H9 (cell line): Measurements from ENCODE around the gene CDK2AP2. TPM values are rescaled to one million over a fixed set of nuclear protein-coding genes. Genes with fewer than 3 reads are reported as not detected.

Source experiments
- DNase-seq: peaks from one replicate; pipeline ENCODE4 v3.0.0-alpha.2; 2017
- H2AFZ ChIP-seq: one replicate; pipeline ENCODE4 v1.6.1; 2013; ENCODE audit warnings: mild to moderate bottlenecking, low read length, control low read depth, moderate library complexity
- H2AK5ac ChIP-seq: 2 replicates; pipeline ENCODE4 v1.6.1; 2013; ENCODE audit warnings: low read length, control low read depth, mixed read lengths; ENCODE audit not compliant: insufficient read length
- H2BK120ac ChIP-seq: one replicate; pipeline ENCODE4 v1.6.1; 2013; ENCODE audit warnings: low read depth, mild to moderate bottlenecking, low read length, control low read depth, inconsistent platforms; ENCODE audit not compliant: poor library complexity, severe bottlenecking
- H2BK12ac ChIP-seq: 2 replicates; pipeline ENCODE4 v1.6.1; 2013; ENCODE audit warnings: low read length, control low read depth, mixed read lengths, low read depth; ENCODE audit not compliant: insufficient read length
- H2BK15ac ChIP-seq: 2 replicates; pipeline ENCODE4 v1.6.1; 2013; ENCODE audit warnings: low read depth, low read length, control low read depth
- H2BK20ac ChIP-seq: one replicate; pipeline ENCODE4 v1.6.1; 2013; ENCODE audit warnings: low read depth, mild to moderate bottlenecking, low read length, control low read depth, inconsistent platforms; ENCODE audit not compliant: poor library complexity, severe bottlenecking
- H2BK5ac ChIP-seq: 2 replicates; pipeline ENCODE4 v1.6.1; 2013; ENCODE audit warnings: low read length, control low read depth, mixed read lengths; ENCODE audit not compliant: insufficient read length
- H3K14ac ChIP-seq: 2 replicates; pipeline ENCODE4 v1.6.1; 2013; ENCODE audit warnings: low read length, control low read depth; ENCODE audit not compliant: insufficient read depth
- H3K18ac ChIP-seq: 2 replicates; pipeline ENCODE4 v1.6.1; 2013; ENCODE audit warnings: low read depth, mild to moderate bottlenecking, mixed read lengths, low read length, control low read depth; ENCODE audit not compliant: insufficient read length
- H3K23ac ChIP-seq: 2 replicates; pipeline ENCODE4 v1.6.1; 2013; ENCODE audit warnings: low read length, control low read depth, mixed read lengths, low read depth; ENCODE audit not compliant: insufficient read length
- H3K23me2 ChIP-seq: 2 replicates; pipeline ENCODE4 v1.6.1; 2013; ENCODE audit warnings: low read depth, mild to moderate bottlenecking, mixed read lengths, low read length, control low read depth; ENCODE audit not compliant: insufficient read length, poor library complexity, severe bottlenecking
- H3K27ac ChIP-seq: 2 replicates; pipeline ENCODE4 v1.5.1; 2013; ENCODE audit warnings: low read length, control low read depth, mixed read lengths, low read depth; ENCODE audit not compliant: insufficient read length
- H3K27me3 ChIP-seq: 2 replicates; pipeline ENCODE4 v1.6.1; 2013; ENCODE audit warnings: low read length, control low read depth, inconsistent platforms; ENCODE audit not compliant: insufficient read depth
- H3K4ac ChIP-seq: 2 replicates; pipeline ENCODE4 v1.6.1; 2013; ENCODE audit warnings: low read depth, mild to moderate bottlenecking, control low read depth, inconsistent platforms, low read length, moderate library complexity
- H3K4me1 ChIP-seq: 2 replicates; pipeline ENCODE4 v1.6.1; 2013; ENCODE audit warnings: low read length, control low read depth, inconsistent platforms; ENCODE audit not compliant: insufficient read depth
- H3K4me2 ChIP-seq: 2 replicates; pipeline ENCODE4 v1.6.1; 2013; ENCODE audit warnings: low read length, control low read depth, mixed read lengths; ENCODE audit not compliant: insufficient read length, insufficient read depth
- H3K56ac ChIP-seq: 2 replicates; pipeline ENCODE4 v1.6.1; 2013; ENCODE audit warnings: low read depth, mild to moderate bottlenecking, mixed read lengths, low read length, control low read depth; ENCODE audit not compliant: insufficient read length
- H3K79me1 ChIP-seq: 2 replicates; pipeline ENCODE4 v1.6.1; 2013; ENCODE audit warnings: low read depth, mild to moderate bottlenecking, moderate library complexity, low read length, control low read depth, inconsistent platforms; ENCODE audit not compliant: insufficient read depth, poor library complexity, severe bottlenecking
- H3K79me2 ChIP-seq: 2 replicates; pipeline ENCODE4 v1.6.1; 2013; ENCODE audit warnings: low read length, control low read depth, inconsistent platforms; ENCODE audit not compliant: insufficient read depth
- H3K9ac ChIP-seq: 2 replicates; pipeline ENCODE4 v1.6.1; 2013; ENCODE audit warnings: low read length, control low read depth, mixed read lengths; ENCODE audit not compliant: insufficient read length; ENCODE audit errors: extremely low read depth
- H3K9me3 ChIP-seq: one replicate; pipeline ENCODE4 v1.6.1; 2013; ENCODE audit warnings: low read depth, low read length, inconsistent platforms; ENCODE audit not compliant: control insufficient read depth
- H3T11ph ChIP-seq: one replicate; pipeline ENCODE4 v1.6.1; 2013; ENCODE audit warnings: mild to moderate bottlenecking, low read length, control low read depth, inconsistent platforms
- H4K20me1 ChIP-seq: one replicate; pipeline ENCODE4 v1.6.1; 2013; ENCODE audit not compliant: control insufficient read depth, insufficient read length, insufficient read depth
- H4K5ac ChIP-seq: 2 replicates; pipeline ENCODE4 v1.6.1; 2013; ENCODE audit warnings: low read depth, mild to moderate bottlenecking, mixed read lengths, low read length, control low read depth; ENCODE audit not compliant: insufficient read length
- H4K8ac ChIP-seq: replicated peaks from 2 replicates; pipeline ENCODE4 v1.6.1; 2013; ENCODE audit warnings: low read length, control low read depth, mixed read lengths, low read depth; ENCODE audit not compliant: insufficient read length
- H4K91ac ChIP-seq: 2 replicates; pipeline ENCODE4 v1.6.1; 2013; ENCODE audit warnings: low read depth, mild to moderate bottlenecking, moderate library complexity, mixed read lengths, low read length, control low read depth; ENCODE audit not compliant: insufficient read length
- H3K27ac Mint-ChIP-seq, 3 experiments: 2 replicates in 2 of 3; 3 replicates in 1 of 3; pipeline ENCODE4 v1.8.0; 2020 to 2021; ENCODE audit warnings: mixed read lengths in 3 of 3, mild to moderate bottlenecking in 1 of 3, moderate library complexity in 1 of 3
- H3K27me3 Mint-ChIP-seq: 2 replicates; pipeline ENCODE4 v1.8.0; 2021; ENCODE audit warnings: low read depth, mild to moderate bottlenecking, moderate library complexity, mixed read lengths
- H3K36me3 Mint-ChIP-seq, 3 experiments: 2 replicates in 2 of 3; 3 replicates in 1 of 3; pipeline ENCODE4 v1.8.0; 2020 to 2021; ENCODE audit warnings: low read depth in 3 of 3, mixed read lengths in 3 of 3; ENCODE audit not compliant: insufficient read depth in 1 of 3
- H3K4me1 Mint-ChIP-seq, 2 experiments: 2 replicates each; pipeline ENCODE4 v1.8.0; 2020; ENCODE audit warnings: mixed read lengths in 2 of 2
- H3K4me3 Mint-ChIP-seq, 2 experiments: 2 replicates in 1 of 2; 3 replicates in 1 of 2; pipeline ENCODE4 v1.8.0; 2020 to 2021; ENCODE audit warnings: mild to moderate bottlenecking in 2 of 2, mixed read lengths in 2 of 2, moderate library complexity in 1 of 2
- H3K9me3 Mint-ChIP-seq, 2 experiments: 2 replicates in 1 of 2; 3 replicates in 1 of 2; pipeline ENCODE4 v1.8.0; 2020; ENCODE audit warnings: mild to moderate bottlenecking in 2 of 2, mixed read lengths in 2 of 2, moderate library complexity in 1 of 2
- WGBS: extraction: QIAGEN DNeasy Blood & Tissue Kit; methylation state at CpG from one replicate; pipeline ENCODE4 v1.1.7; 2013; ENCODE audit warnings: missing lambda C conversion rate, low lambda C conversion rate, mixed read lengths; ENCODE audit not compliant: insufficient read length; ENCODE audit errors: extremely low coverage; 5-methylcytosine and 5-hydroxymethylcytosine counted together
- total RNA-seq: library from RNA; stranded (reverse); gene quantifications from 2 replicates; pipeline ENCODE4 v1.2.1, GENCODE V29; 2021
- TF ChIP-seq, protein P1 (sequence below): fragments of 200-600 bp; sonication (generic); conservative IDR thresholded peaks from 3 replicates; pipeline ENCODE4 v1.8.0; 2021; ENCODE audit warnings: antibody characterized with exemption, mild to moderate bottlenecking

The CDK2AP2 gene
- total RNA-seq, 1 experiment from 2014 or later = 36.1 TPM

DNA sequence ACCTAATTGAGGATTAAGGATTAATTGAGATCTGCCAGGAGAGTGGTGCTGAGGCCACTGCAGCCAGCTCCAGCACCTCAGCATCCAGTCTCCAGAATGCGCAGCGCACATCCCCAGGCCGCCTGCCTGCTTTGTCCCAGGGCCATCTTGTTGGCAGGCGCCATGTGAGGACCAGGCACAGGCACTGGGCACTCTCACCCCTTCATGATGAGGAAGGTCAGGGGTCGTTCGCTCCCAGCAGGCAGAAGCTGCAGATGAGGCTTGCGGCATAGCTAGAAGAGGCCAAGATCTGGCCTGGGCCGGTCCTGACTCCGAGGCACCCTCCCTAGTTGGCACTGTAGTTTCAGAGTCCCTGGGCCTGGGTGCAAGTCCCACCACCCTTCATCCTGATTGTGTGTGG is 8.8 kb upstream of the CDK2AP2 start:
- Histone ChIP-seq H2AK5ac (no peak overlapping the region), H3K23me2 (no peaks in the 10 kb centered on the region), H3K56ac (no peak overlapping the region), H2BK120ac (no peak overlapping the region), H3K79me2 (no peaks in the 10 kb centered on the region), H2BK5ac (no peak overlapping the region), H2AFZ (no peak overlapping the region), H3K14ac (no peak overlapping the region), H4K8ac (no peak overlapping the region), H2BK15ac (no peak overlapping the region), H3K4ac (no peak overlapping the region), H4K20me1 (no peaks in the 10 kb centered on the region), H3K79me1 (no peaks in the 10 kb centered on the region), H3K4me1 (no peaks in the 10 kb centered on the region), H3K27ac (no peak overlapping the region), H3K27me3 (no peaks in the 10 kb centered on the region), H3K9me3 (no peaks in the 10 kb centered on the region), H4K91ac (no peak overlapping the region), H4K5ac (no peak overlapping the region), H2BK12ac (no peak overlapping the region), H3K18ac (no peak overlapping the region), H3K9ac (no peak overlapping the region), H2BK20ac (no peak overlapping the region), H3T11ph (no peak overlapping the region), H3K4me2 (no peak overlapping the region), H3K23ac (no peak overlapping the region)
- Mint-ChIP-seq H3K4me3 (no peak overlapping the region), H3K27ac (no peak overlapping the region), H3K36me3 (no peaks in the 10 kb centered on the region), H3K27me3 (peaks cover 44% of the 10 kb centered on the region), H3K9me3 (no peaks in the 10 kb centered on the region), H3K4me1 (no peaks in the 10 kb centered on the region)
- no CpG with 5 or more reads among the region's 9 CpGs for WGBS
- no peak for DNase-seq
- TF ChIP-seq, protein P1, sequence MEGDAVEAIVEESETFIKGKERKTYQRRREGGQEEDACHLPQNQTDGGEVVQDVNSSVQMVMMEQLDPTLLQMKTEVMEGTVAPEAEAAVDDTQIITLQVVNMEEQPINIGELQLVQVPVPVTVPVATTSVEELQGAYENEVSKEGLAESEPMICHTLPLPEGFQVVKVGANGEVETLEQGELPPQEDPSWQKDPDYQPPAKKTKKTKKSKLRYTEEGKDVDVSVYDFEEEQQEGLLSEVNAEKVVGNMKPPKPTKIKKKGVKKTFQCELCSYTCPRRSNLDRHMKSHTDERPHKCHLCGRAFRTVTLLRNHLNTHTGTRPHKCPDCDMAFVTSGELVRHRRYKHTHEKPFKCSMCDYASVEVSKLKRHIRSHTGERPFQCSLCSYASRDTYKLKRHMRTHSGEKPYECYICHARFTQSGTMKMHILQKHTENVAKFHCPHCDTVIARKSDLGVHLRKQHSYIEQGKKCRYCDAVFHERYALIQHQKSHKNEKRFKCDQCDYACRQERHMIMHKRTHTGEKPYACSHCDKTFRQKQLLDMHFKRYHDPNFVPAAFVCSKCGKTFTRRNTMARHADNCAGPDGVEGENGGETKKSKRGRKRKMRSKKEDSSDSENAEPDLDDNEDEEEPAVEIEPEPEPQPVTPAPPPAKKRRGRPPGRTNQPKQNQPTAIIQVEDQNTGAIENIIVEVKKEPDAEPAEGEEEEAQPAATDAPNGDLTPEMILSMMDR = no peak
